Hematopoietic multipotent progenitor cell treated with erythropoietin and hydrocortisone succinate and interleukin-3 and kit ligand, for 6 days (in vitro differentiated cells): ENCODE results near the gene ANGPTL5.
A peak's percentile ranks its signal among the peaks of the same experiment; 100 is the strongest.
"Not testable (repeated sequence)": the region's sequence is repeated elsewhere in the genome, so short reads cannot be mapped to it uniquely, and the experiment has no call there.

Source experiments
- DNase-seq: peaks from one replicate; pipeline ENCODE4 v3.0.0-alpha.2; 2015

ANGPTL5 gene

GRCh38 chr11:101916422-101916821 is at the start of gene ANGPTL5:
Gene ANGPTL5, minus strand, starts transcription at chr11:101916522. Its CDS starts 8,613 bp downstream, at chr11:101907909.
- DNase-seq, result no peak

- not testable (repeated sequence) for DNase-seq
These were observed 47.9 kb upstream of the ANGPTL5 start for GRCh38 chr11:101964200-101964599.

- DNase-seq, result peak; percentile 19
These were observed 43.9 kb upstream of the ANGPTL5 start for GRCh38 chr11:101960231-101960630.

GRCh38 chr11:101955701-101956100 is 39.4 kb upstream of the ANGPTL5 start:
- no peak for DNase-seq

GRCh38 chr11:101955278-101955677 is 39.0 kb upstream of the ANGPTL5 start:
- DNase-seq, result no peak

GRCh38 chr11:101949680-101950220 is 33.4 kb upstream of the ANGPTL5 start:
- DNase-seq, result no peak

- no peak for DNase-seq
These were observed 29.1 kb upstream of the ANGPTL5 start for GRCh38 chr11:101945448-101945847.

- DNase-seq, result no peak
These were observed 28.6 kb upstream of the ANGPTL5 start for GRCh38 chr11:101944923-101945322.

- DNase-seq, result no peak
These were observed 24.7 kb upstream of the ANGPTL5 start for GRCh38 chr11:101940901-101941520.

GRCh38 chr11:101931692-101932091 is 15.4 kb upstream of the ANGPTL5 start:
- DNase-seq, result no peak

GRCh38 chr11:101929294-101929915 is 13.1 kb upstream of the ANGPTL5 start:
- DNase-seq, result peak; percentile 45

- no peak for DNase-seq
These were observed 7.2 kb upstream of the ANGPTL5 start for GRCh38 chr11:101923554-101923953.

GRCh38 chr11:101920992-101921391 is 4.7 kb upstream of the ANGPTL5 start:
- DNase-seq, result no peak

GRCh38 chr11:101917226-101917625 is 904 bp upstream of the ANGPTL5 start:
- no peak for DNase-seq

- DNase-seq, result peak; percentile 46
These were observed 481 bp downstream of the ANGPTL5 start for GRCh38 chr11:101915791-101916291.

GRCh38 chr11:101914738-101915426 is 1.4 kb downstream of the ANGPTL5 start, which contains the start of gene CEP126:
Gene CEP126, plus strand, starts transcription at chr11:101915010. Its CDS starts 275 bp downstream, at chr11:101915285.
- DNase-seq, result peak; percentile 94

- DNase-seq, result no peak
These were observed 2.0 kb downstream of the ANGPTL5 start for GRCh38 chr11:101914341-101914737.

GRCh38 chr11:101913656-101914055 is 2.7 kb downstream of the ANGPTL5 start:
- no peak for DNase-seq

- no peak for DNase-seq
These were observed 3.5 kb downstream of the ANGPTL5 start for GRCh38 chr11:101912823-101913284.

- no peak for DNase-seq
These were observed 7.2 kb downstream of the ANGPTL5 start for GRCh38 chr11:101909087-101909486.

- DNase-seq, result no peak
These were observed 8.5 kb downstream of the ANGPTL5 start for GRCh38 chr11:101907815-101908214.

- DNase-seq, result no peak
These were observed 21.8 kb downstream of the ANGPTL5 start for GRCh38 chr11:101894505-101894904.

- no peak for DNase-seq
These were observed 26.6 kb downstream of the ANGPTL5 start for GRCh38 chr11:101889767-101890166.
